Measurements from ENCODE around the gene CNTNAP2.

Gene CNTNAP2

GRCh38 chr7:148017126-148017525 lies 1900.5 kb downstream of the CNTNAP2 start:
- Histone ChIP-seq H3K27me3 (ENCODE audit: insufficient read depth, insufficient read length) (no peaks in the 10 kb centered on the region), H3K36me3 (ENCODE audit: insufficient read depth, insufficient read length, low read length) (no peaks in the 10 kb centered on the region), H3K9ac (ENCODE audit: insufficient read length, low read depth) (no peak overlapping the region), H3K4me3 (ENCODE audit: insufficient read length, low read depth) (no peak overlapping the region), H3K4me1 (ENCODE audit: insufficient read depth, insufficient read length) (no peaks in the 10 kb centered on the region), H3K9me3 (ENCODE audit: insufficient read depth, low read length) (no peaks in the 10 kb centered on the region)
- TF ChIP-seq YY1 (IDR thresholded peaks at IDR 0.05; ENCODE audit: insufficient read depth, insufficient read length) (no peak), ZNF274 (IDR thresholded peaks at IDR 0.05; ENCODE audit: low read depth, low read length) (no peak), SUZ12 (IDR thresholded peaks at IDR 0.05; ENCODE audit: extremely low read depth, insufficient read depth, insufficient read length) (no peak)
- DNase-seq (ENCODE audit: low read depth, low spot score): no peak

- Histone ChIP-seq H3K4me3 (ENCODE audit: insufficient read length, low read depth) (no peak overlapping the region), H3K27me3 (ENCODE audit: insufficient read depth, insufficient read length) (no peaks in the 10 kb centered on the region), H3K4me1 (ENCODE audit: insufficient read depth, insufficient read length) (no peaks in the 10 kb centered on the region), H3K36me3 (ENCODE audit: insufficient read depth, insufficient read length, low read length) (no peaks in the 10 kb centered on the region), H3K9ac (ENCODE audit: insufficient read length, low read depth) (no peak overlapping the region), H3K9me3 (ENCODE audit: insufficient read depth, low read length) (no peaks in the 10 kb centered on the region)
- TF ChIP-seq YY1 (IDR thresholded peaks at IDR 0.05; ENCODE audit: insufficient read depth, insufficient read length) (no peak), SUZ12 (IDR thresholded peaks at IDR 0.05; ENCODE audit: extremely low read depth, insufficient read depth, insufficient read length) (no peak), ZNF274 (IDR thresholded peaks at IDR 0.05; ENCODE audit: low read depth, low read length) (no peak)
- DNase-seq (ENCODE audit: low read depth, low spot score): no peak
Observed at GRCh38 chr7:148020679-148021078, 1904.1 kb downstream of the CNTNAP2 start.

- no peaks in the 10 kb centered on the region for H3K27me3 ChIP-seq (ENCODE audit: insufficient read depth, insufficient read length)
- H3K36me3 ChIP-seq (ENCODE audit: insufficient read depth, insufficient read length, low read length): no peaks in the 10 kb centered on the region
- H3K4me1 ChIP-seq (ENCODE audit: insufficient read depth, insufficient read length): no peaks in the 10 kb centered on the region
- TF ChIP-seq YY1 (IDR thresholded peaks at IDR 0.05; ENCODE audit: insufficient read depth, insufficient read length): no peak
- no peak for TF ChIP-seq SUZ12 (IDR thresholded peaks at IDR 0.05; ENCODE audit: extremely low read depth, insufficient read depth, insufficient read length)
- TF ChIP-seq ZNF274 (IDR thresholded peaks at IDR 0.05; ENCODE audit: low read depth, low read length): no peak
- no peak for DNase-seq (ENCODE audit: low read depth, low spot score)
- no peak overlapping the region for H3K4me3 ChIP-seq (ENCODE audit: insufficient read length, low read depth)
- H3K9ac ChIP-seq (ENCODE audit: insufficient read length, low read depth): no peak overlapping the region
- no peaks in the 10 kb centered on the region for H3K9me3 ChIP-seq (ENCODE audit: insufficient read depth, low read length)
Observed at GRCh38 chr7:148021507-148022045, 1905.0 kb downstream of the CNTNAP2 start.

- H3K36me3 ChIP-seq (ENCODE audit: insufficient read depth, insufficient read length, low read length): no peaks in the 10 kb centered on the region
- no peak for TF ChIP-seq YY1 (IDR thresholded peaks at IDR 0.05; ENCODE audit: insufficient read depth, insufficient read length)
- TF ChIP-seq SUZ12 (IDR thresholded peaks at IDR 0.05; ENCODE audit: extremely low read depth, insufficient read depth, insufficient read length): no peak
- no peak for TF ChIP-seq ZNF274 (IDR thresholded peaks at IDR 0.05; ENCODE audit: low read depth, low read length)
- DNase-seq (ENCODE audit: low read depth, low spot score): no peak
Observed at GRCh38 chr7:148022832-148023231, 1906.2 kb downstream of the CNTNAP2 start.

DNA sequence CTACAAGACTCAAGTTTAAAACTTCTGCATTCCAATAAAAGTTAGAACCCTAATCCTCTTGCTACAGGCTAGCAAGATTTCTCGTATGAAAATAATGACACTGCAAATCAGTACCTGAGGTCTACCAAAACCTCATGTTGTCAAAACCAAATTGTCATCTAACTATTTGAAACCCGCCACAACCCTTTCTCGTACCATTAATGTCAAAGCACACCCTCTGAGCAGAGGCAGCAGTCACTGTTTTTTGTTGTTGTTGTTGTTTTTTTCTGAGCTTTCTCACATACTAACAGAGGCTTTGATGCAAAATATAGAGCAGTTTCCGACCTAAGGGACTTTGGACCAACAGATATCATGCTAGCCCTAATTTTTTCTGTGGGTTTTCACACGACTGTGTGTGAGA lies 1910.1 kb downstream of the CNTNAP2 start:
- Histone ChIP-seq H3K27me3 (ENCODE audit: insufficient read depth, insufficient read length) (no peaks in the 10 kb centered on the region), H3K36me3 (ENCODE audit: insufficient read depth, insufficient read length, low read length) (no peaks in the 10 kb centered on the region), H3K9ac (ENCODE audit: insufficient read length, low read depth) (no peak overlapping the region), H3K4me1 (ENCODE audit: insufficient read depth, insufficient read length) (no peaks in the 10 kb centered on the region), H3K9me3 (ENCODE audit: insufficient read depth, low read length) (no peaks in the 10 kb centered on the region), H3K4me3 (ENCODE audit: insufficient read length, low read depth) (no peak overlapping the region)
- no peak for TF ChIP-seq SUZ12 (IDR thresholded peaks at IDR 0.05; ENCODE audit: extremely low read depth, insufficient read depth, insufficient read length)
- no peak for TF ChIP-seq YY1 (IDR thresholded peaks at IDR 0.05; ENCODE audit: insufficient read depth, insufficient read length)
- no peak for TF ChIP-seq ZNF274 (IDR thresholded peaks at IDR 0.05; ENCODE audit: low read depth, low read length)
- no peak for DNase-seq (ENCODE audit: low read depth, low spot score)

More at GRCh38 chr7:148022832-148023231, 1906.2 kb downstream of the CNTNAP2 start:
- Histone ChIP-seq H3K27me3 (ENCODE audit: insufficient read depth, insufficient read length) (no peaks in the 10 kb centered on the region), H3K9me3 (ENCODE audit: insufficient read depth, low read length) (no peaks in the 10 kb centered on the region), H3K9ac (ENCODE audit: insufficient read length, low read depth) (no peak overlapping the region), H3K4me1 (ENCODE audit: insufficient read depth, insufficient read length) (no peaks in the 10 kb centered on the region), H3K4me3 (ENCODE audit: insufficient read length, low read depth) (no peak overlapping the region)

DNA sequence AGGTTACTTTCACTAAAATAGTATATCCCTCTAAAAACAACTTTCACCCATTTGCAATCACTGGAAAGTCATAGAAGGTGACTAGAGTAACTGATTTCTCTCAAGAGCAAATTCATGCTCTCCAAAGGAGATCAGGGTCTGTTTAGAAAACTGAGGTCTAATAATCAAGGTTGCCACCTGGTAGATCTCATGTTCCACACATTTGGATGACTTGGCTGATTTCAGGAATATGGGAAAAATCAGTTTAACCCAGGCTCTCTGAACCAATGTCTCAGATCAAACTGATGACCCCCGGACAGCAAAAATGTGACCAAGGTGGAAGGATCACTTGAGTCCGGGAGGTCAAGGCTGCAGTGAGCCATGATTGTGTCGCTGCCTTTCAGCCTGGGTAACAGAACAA lies 1911.6 kb downstream of the CNTNAP2 start:
- no peak for DNase-seq (ENCODE audit: low read depth, low spot score)
- H3K4me3 ChIP-seq (ENCODE audit: insufficient read length, low read depth): no peak overlapping the region
- TF ChIP-seq ZNF274 (IDR thresholded peaks at IDR 0.05; ENCODE audit: low read depth, low read length): no peak
- H3K27me3 ChIP-seq (ENCODE audit: insufficient read depth, insufficient read length): no peaks in the 10 kb centered on the region
- no peak overlapping the region for H3K9ac ChIP-seq (ENCODE audit: insufficient read length, low read depth)
- no peaks in the 10 kb centered on the region for H3K9me3 ChIP-seq (ENCODE audit: insufficient read depth, low read length)
- no peaks in the 10 kb centered on the region for H3K4me1 ChIP-seq (ENCODE audit: insufficient read depth, insufficient read length)
- no peaks in the 10 kb centered on the region for H3K36me3 ChIP-seq (ENCODE audit: insufficient read depth, insufficient read length, low read length)

DNA sequence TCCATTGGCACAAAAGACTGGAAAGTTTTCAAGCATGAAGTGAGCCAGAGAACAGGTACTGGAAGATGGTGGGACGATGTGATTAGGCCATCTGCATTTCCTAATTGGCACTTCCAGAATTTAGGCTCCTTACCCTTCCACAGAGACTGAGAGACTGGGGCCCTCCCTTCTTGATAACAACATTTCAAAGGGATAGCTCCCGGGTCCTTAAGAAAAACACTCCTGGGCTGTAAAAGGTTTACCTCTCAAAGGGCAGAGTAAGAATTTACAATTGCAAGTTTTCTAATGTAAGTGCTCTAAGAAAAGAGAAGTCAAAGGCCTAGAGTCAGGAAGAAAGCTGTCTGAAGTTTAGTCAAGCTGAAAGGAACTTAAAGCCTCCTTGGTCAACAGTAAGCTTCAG lies 1914.4 kb downstream of the CNTNAP2 start:
- Histone ChIP-seq H3K4me3 (ENCODE audit: insufficient read length, low read depth) (no peak overlapping the region), H3K9ac (ENCODE audit: insufficient read length, low read depth) (no peak overlapping the region), H3K36me3 (ENCODE audit: insufficient read depth, insufficient read length, low read length) (no peaks in the 10 kb centered on the region), H3K4me1 (ENCODE audit: insufficient read depth, insufficient read length) (no peaks in the 10 kb centered on the region), H3K27me3 (ENCODE audit: insufficient read depth, insufficient read length) (no peaks in the 10 kb centered on the region), H3K9me3 (ENCODE audit: insufficient read depth, low read length) (no peaks in the 10 kb centered on the region)
- no peak for TF ChIP-seq ZNF274 (IDR thresholded peaks at IDR 0.05; ENCODE audit: low read depth, low read length)
- TF ChIP-seq YY1 (IDR thresholded peaks at IDR 0.05; ENCODE audit: insufficient read depth, insufficient read length): no peak
- TF ChIP-seq SUZ12 (IDR thresholded peaks at IDR 0.05; ENCODE audit: extremely low read depth, insufficient read depth, insufficient read length): no peak
- DNase-seq (ENCODE audit: low read depth, low spot score): no peak
